HepG2 (cell line): Measurements from ENCODE around the gene IQCN. TPM values are rescaled to one million over a fixed set of nuclear protein-coding genes. Genes with fewer than 3 reads are reported as not detected.

Source experiments
- ATAC-seq: fragments of 200-7000 bp; cut with Tn5 transposase; 3 replicates; pipeline ENCODE4 v1.9.1; 2020; ENCODE audit warnings: mild to moderate bottlenecking, moderate library complexity
- BruUV-seq: library from RNA; stranded (reverse); fragments of 400-500 nt; replicated peaks from 2 replicates; lab custom pipeline; 2021; lab: Mats Ljungman, UMichigan
- CTCF ChIA-PET: fragments of 300-600 bp; formaldehyde crosslinking; extraction: SDS; loops from one replicate; lab custom pipeline; 2021; ENCODE audit warnings: low total read pairs, inconsistent platforms, low intra/inter-chr PET ratio; lab: Yijun Ruan, JAX
- POLR2A ChIA-PET: fragments of 350-600 bp; sonication (Branson Sonifier 250); formaldehyde crosslinking; loops from one replicate; lab custom pipeline; 2020; ENCODE audit warnings: antibody characterized with exemption, inconsistent platforms; lab: Yijun Ruan, JAX
- DNase-seq: peaks from one replicate; pipeline ENCODE4 v3.0.0-alpha.2; 2015; ENCODE audit warnings: low spot score
- FAIRE-seq: peaks from 3 replicates; lab custom pipeline; 2011; peaks lifted over from hg19 to GRCh38; lab: Jason Lieb, UNC
- H2AFZ ChIP-seq: one replicate; pipeline ENCODE4 v1.6.1; 2011; ENCODE audit warnings: low read length, inconsistent platforms
- H3K27ac ChIP-seq: fragments of 300-600 bp; 3 replicates; pipeline ENCODE4 v1.8.0; 2011; ENCODE audit warnings: mixed run types, mild to moderate bottlenecking, mixed read lengths, low read length, inconsistent platforms; ENCODE audit not compliant: insufficient read depth; ENCODE audit errors: extremely low read length
- H3K27me3 ChIP-seq, 2 experiments: fragments of 200-600 bp in 1 of 2; 2 replicates in 1 of 2; 3 replicates in 1 of 2; pipeline versions ENCODE4 v1.6.0 to v1.8.0; 2011; ENCODE audit warnings: low read length in 2 of 2, mild to moderate bottlenecking in 2 of 2, moderate library complexity in 2 of 2, inconsistent platforms in 1 of 2; ENCODE audit not compliant: insufficient read depth in 2 of 2, control insufficient read depth in 1 of 2
- H3K36me3 ChIP-seq, 2 experiments: fragments of 200-600 bp in 1 of 2; replicated peaks in 1 of 2; 2 replicates in 1 of 2; 3 replicates in 1 of 2; pipeline versions ENCODE4 v1.5.1 to v1.8.0; 2011; ENCODE audit warnings: low read length in 2 of 2, inconsistent platforms in 1 of 2; ENCODE audit not compliant: insufficient read depth in 2 of 2, control insufficient read depth in 1 of 2
- H3K4me1 ChIP-seq: 2 replicates; pipeline ENCODE4 v1.5.1; 2012; ENCODE audit warnings: low read length, inconsistent platforms; ENCODE audit not compliant: insufficient read depth
- H3K4me2 ChIP-seq: 2 replicates; pipeline ENCODE4 v1.6.0; 2011; ENCODE audit warnings: low read depth, low read length, inconsistent platforms
- H3K4me3 ChIP-seq, 3 experiments: fragments of 200-600 bp in 1 of 3; sonication (generic), shearing (Covaris generic) in 1 of 3; replicated peaks in 1 of 3; 2 replicates each; pipeline ENCODE4 v1.5.1; 2011 to 2016; ENCODE audit warnings: low read length in 3 of 3, inconsistent platforms in 2 of 3, low read depth in 2 of 3, mild to moderate bottlenecking in 2 of 3, control low read depth in 1 of 3, mixed read lengths in 1 of 3; ENCODE audit not compliant: insufficient read depth in 1 of 3
- H3K79me2 ChIP-seq: one replicate; pipeline ENCODE4 v1.6.1; 2011; ENCODE audit warnings: low read length, inconsistent platforms; ENCODE audit not compliant: insufficient read depth
- H3K9ac ChIP-seq: 2 replicates; pipeline ENCODE4 v1.6.0; 2011; ENCODE audit warnings: mild to moderate bottlenecking, low read depth, low read length, inconsistent platforms; ENCODE audit not compliant: insufficient read depth
- H3K9me3 ChIP-seq: 2 replicates; pipeline ENCODE4 v1.5.1; 2012; ENCODE audit warnings: mild to moderate bottlenecking, low read length
- H4K20me1 ChIP-seq: 2 replicates; pipeline ENCODE4 v1.6.0; 2011; ENCODE audit warnings: inconsistent platforms, mild to moderate bottlenecking, low read length, moderate library complexity; ENCODE audit not compliant: insufficient read depth
- ASH2L ChIP-seq: fragments of 300-600, 200-600 bp; sonication (generic); IDR thresholded peaks from 2 replicates; pipeline ENCODE4 v1.7.0; 2017; ENCODE audit warnings: low read depth, mild to moderate bottlenecking, moderate library complexity, mixed read lengths, low read length; ENCODE audit not compliant: insufficient read length
- GABPB1 ChIP-seq: IDR thresholded peaks from 2 replicates; pipeline ENCODE4 v1.6.1; 2016; ENCODE audit warnings: mild to moderate bottlenecking, missing genetic modification reagents, moderate library complexity, missing compliant biosample characterization
- HES4 ChIP-seq: sonication (generic); formaldehyde crosslinking; IDR thresholded peaks from 2 replicates; pipeline ENCODE4 v1.9.0; 2021; ENCODE audit warnings: mild to moderate bottlenecking, missing genetic modification reagents, borderline replicate concordance
- HNRNPK ChIP-seq: fragments of 200-400 bp; formaldehyde crosslinking; IDR thresholded peaks from 2 replicates; pipeline ENCODE4 v1.6.1; 2018; ENCODE audit warnings: low read length, low read depth, moderate library complexity, mild to moderate bottlenecking; ENCODE audit not compliant: poor library complexity, severe bottlenecking
- KLF12 ChIP-seq: sonication (generic); formaldehyde crosslinking; IDR thresholded peaks from 2 replicates; pipeline ENCODE4 v1.4.0; 2020; ENCODE audit warnings: missing genetic modification reagents, borderline replicate concordance
- MXD4 ChIP-seq: IDR thresholded peaks from 2 replicates; pipeline ENCODE4 v1.6.1; 2016; ENCODE audit warnings: mild to moderate bottlenecking, missing biosample characterization, missing genetic modification reagents
- POLR2AphosphoS5 ChIP-seq: IDR thresholded peaks from 2 replicates; pipeline ENCODE4 v1.6.1; 2012; ENCODE audit warnings: low read depth, low read length
- RBAK ChIP-seq: sonication (generic); formaldehyde crosslinking; IDR thresholded peaks from 2 replicates; pipeline ENCODE4 v1.5.1; 2020; ENCODE audit warnings: mild to moderate bottlenecking, missing genetic modification reagents
- RBM22 ChIP-seq: fragments of 200-400 bp; formaldehyde crosslinking; optimal IDR thresholded peaks from 2 replicates; pipeline ENCODE3; 2017; ENCODE audit warnings: mild to moderate bottlenecking, low read length, moderate library complexity
- SKIL ChIP-seq: sonication (generic); formaldehyde crosslinking; IDR thresholded peaks from 2 replicates; pipeline ENCODE4 v1.8.0; 2022; ENCODE audit warnings: missing genetic modification reagents, mild to moderate bottlenecking, moderate library complexity, borderline replicate concordance
- SOX13 ChIP-seq, 3 experiments: fragments of 450-650 bp in 1 of 3; sonication (generic) in 1 of 3; formaldehyde crosslinking in 1 of 3; IDR thresholded peaks in 2 of 3; conservative IDR thresholded peaks in 1 of 3; 2 replicates each; pipeline versions ENCODE4 v1.5.0 to v1.6.1; 2016 to 2020; ENCODE audit warnings: antibody characterized with exemption in 1 of 3, mild to moderate bottlenecking in 1 of 3, missing compliant biosample characterization in 1 of 3, missing genetic modification reagents in 1 of 3, moderate library complexity in 1 of 3
- TARDBP ChIP-seq: sonication (generic); formaldehyde crosslinking; IDR thresholded peaks from 2 replicates; pipeline ENCODE4 v1.8.0; 2022; ENCODE audit warnings: mild to moderate bottlenecking, missing genetic modification reagents
- ZBTB42 ChIP-seq: sonication (generic); formaldehyde crosslinking; IDR thresholded peaks from 2 replicates; pipeline ENCODE4 v1.5.0; 2020; ENCODE audit warnings: mild to moderate bottlenecking, missing genetic modification reagents
- ZBTB46 ChIP-seq: sonication (generic); formaldehyde crosslinking; IDR thresholded peaks from 2 replicates; pipeline ENCODE4 v1.4.0; 2020; ENCODE audit warnings: mild to moderate bottlenecking, missing genetic modification reagents, borderline replicate concordance
- ZNF296 ChIP-seq: sonication (generic); formaldehyde crosslinking; conservative IDR thresholded peaks from 2 replicates; pipeline ENCODE4 v1.5.0; 2020; ENCODE audit warnings: mild to moderate bottlenecking, missing genetic modification reagents
- ZNF30 ChIP-seq: sonication (generic); formaldehyde crosslinking; IDR thresholded peaks from 2 replicates; pipeline ENCODE4 v1.5.0; 2020; ENCODE audit warnings: mild to moderate bottlenecking, missing genetic modification reagents
- ZNF33A ChIP-seq: sonication (generic); formaldehyde crosslinking; IDR thresholded peaks from 2 replicates; pipeline ENCODE4 v1.5.1; 2020; ENCODE audit warnings: missing genetic modification reagents, mild to moderate bottlenecking, moderate library complexity, borderline replicate concordance
- ZNF746 ChIP-seq: sonication (generic); formaldehyde crosslinking; IDR thresholded peaks from 2 replicates; pipeline ENCODE4 v1.8.0; 2022; ENCODE audit warnings: mild to moderate bottlenecking, missing genetic modification reagents
- WGBS: methylation state at CpG from one replicate; pipeline ENCODE4 v1.1.6; 2017; ENCODE audit warnings: low lambda C conversion rate; 5-methylcytosine and 5-hydroxymethylcytosine counted together
- in situ Hi-C: cut with HindIII; loops from 2 replicates; pipeline ENCODE4 v1.10.0; 2017; ENCODE audit warnings: low pct_unique_long_range_greater_than_20kb; ENCODE audit not compliant: extremely low pct_ligation_motif_present
- intact Hi-C: fragments of 100-400 bp; cut with micrococcal nuclease; formaldehyde crosslinking; loops from one replicate; pipeline ENCODE4 v1.10.0; 2022; ENCODE audit not compliant: unreplicated experiment
- polyA plus RNA-seq, 8 experiments: library from polyadenylated mRNA; depleted of rRNA in 3 of 8; stranded (reverse) in 7 of 8; unstranded in 1 of 8; fragments of >200 nt; fragmentation: Illumina TruSeq in 4 of 8; extraction: Trizol in 4 of 8; gene quantifications; 2 replicates each; pipeline versions ENCODE4 v1.2.1 to v1.2.3, GENCODE V29; 2011 to 2016; ENCODE audit warnings: low read depth in 4 of 8, missing spikeins in 1 of 8, mixed read lengths in 1 of 8; ENCODE audit not compliant: insufficient read depth in 1 of 8
- total RNA-seq, 5 experiments: library from RNA; depleted of rRNA; stranded (reverse); fragments of >200 nt; fragmentation: Illumina TruSeq; extraction: Trizol; gene quantifications; 2 replicates each; pipeline ENCODE4 v1.2.3, GENCODE V29; 2016; ENCODE audit warnings: low read depth in 1 of 5

The IQCN gene
- total and polyA plus RNA-seq, 2 of the 13 experiments (the other 11 are each of a cell fraction or from before 2014, with no cell fraction given): 0.04 to 0.18 TPM

GRCh38 chr19:18282021-18282787 is 8.0 kb upstream of the IQCN start:
- Histone ChIP-seq H3K27me3 (no peaks in the 10 kb centered on the region; a peak in 1 of 5 replicates), H2AFZ (no peak overlapping the region), H3K27ac (peak overlapping the region; percentile 99), H3K9me3 (no peaks in the 10 kb centered on the region), H4K20me1 (peaks cover 22% of the 10 kb centered on the region), H3K4me1 (peaks cover 64% of the 10 kb centered on the region), H3K4me3 (peak overlapping the region; percentile 50 to 73 (median 71); a peak in 5 of 6 replicates), H3K36me3 (peaks cover 2 to 10% of the 10 kb centered on the region in 2 experiments; a peak in 4 of 5 replicates), H3K79me2 (peaks cover 26% of the 10 kb centered on the region), H3K4me2 (peak overlapping the region; percentile 92), H3K9ac (peak overlapping the region; percentile 98)
- peak; percentile 60 for DNase-seq
- no peak for FAIRE-seq
- WGBS: under 1% methylated on average over 17 of the region's 27 CpGs
- intact Hi-C loops: loop anchor here (1.0 to 10.0 kb wide), 2 partner anchors 19 to 243 kb away; partner anchors contain the start of gene ELL
- in situ Hi-C loops: no loop called here
- ATAC-seq: peak; percentile 24
- ChIA-PET POLR2A (interaction anchor here (0.5 to 7.1 kb wide), 27 partner anchors 10 to 240 kb away, joined by 3 to 278 read pairs (median 6); partner anchors contain the start of genes ELL, GDF15, LSM4 and MPV17L2), CTCF (interaction anchor here (1.5 kb wide), 1 partner anchor 41 kb away, joined by 3 read pairs; no protein-coding TSS in a partner anchor)
- TSS peak; percentile 95 for BruUV-seq
- TF ChIP-seq SOX13 (IDR thresholded peaks at IDR 0.05) (no peak), SOX13 (CRISPR knock-in tag; conservative IDR thresholded peaks at IDR 0.05 in 1 of 2, IDR thresholded peaks at IDR 0.05 in 1 of 2) (no peak), RBAK (CRISPR knock-in tag) (no peak), TARDBP (peak; percentile 13; the same call in 1 of the 2 replicates), POLR2AphosphoS5 (peak; percentile 24; the same call in 1 of the 2 replicates), ZNF296 (CRISPR knock-in tag) (no peak), ZNF30 (0 out of 2 replicates have a peak, but pooled peaks have one; percentile 68), HNRNPK (peak; percentile 4), KLF12 (CRISPR knock-in tag) (peak; percentile 7; the same call in 1 of the 2 replicates), ZNF33A (CRISPR knock-in tag) (0 out of 2 replicates have a peak, but pooled peaks have one; percentile 32), HES4 (CRISPR knock-in tag) (0 out of 2 replicates have a peak, but pooled peaks have one; percentile 24), ZBTB42 (peak; percentile 49; the same call in 1 of the 2 replicates), GABPB1 (CRISPR knock-in tag) (0 out of 2 replicates have a peak, but pooled peaks have one; percentile 32), ASH2L (peak; percentile 34), SKIL (CRISPR knock-in tag) (peak; percentile 36; the same call in 1 of the 2 replicates), RBM22 (peak; percentile 17), ZBTB46 (CRISPR knock-in tag) (no peak), MXD4 (CRISPR knock-in tag) (no peak), ZNF746 (CRISPR knock-in tag) (peak; percentile 94; the same call in 1 of the 2 replicates)
